ENCODE results near the gene ZNF334.

Gene ZNF334

DNA sequence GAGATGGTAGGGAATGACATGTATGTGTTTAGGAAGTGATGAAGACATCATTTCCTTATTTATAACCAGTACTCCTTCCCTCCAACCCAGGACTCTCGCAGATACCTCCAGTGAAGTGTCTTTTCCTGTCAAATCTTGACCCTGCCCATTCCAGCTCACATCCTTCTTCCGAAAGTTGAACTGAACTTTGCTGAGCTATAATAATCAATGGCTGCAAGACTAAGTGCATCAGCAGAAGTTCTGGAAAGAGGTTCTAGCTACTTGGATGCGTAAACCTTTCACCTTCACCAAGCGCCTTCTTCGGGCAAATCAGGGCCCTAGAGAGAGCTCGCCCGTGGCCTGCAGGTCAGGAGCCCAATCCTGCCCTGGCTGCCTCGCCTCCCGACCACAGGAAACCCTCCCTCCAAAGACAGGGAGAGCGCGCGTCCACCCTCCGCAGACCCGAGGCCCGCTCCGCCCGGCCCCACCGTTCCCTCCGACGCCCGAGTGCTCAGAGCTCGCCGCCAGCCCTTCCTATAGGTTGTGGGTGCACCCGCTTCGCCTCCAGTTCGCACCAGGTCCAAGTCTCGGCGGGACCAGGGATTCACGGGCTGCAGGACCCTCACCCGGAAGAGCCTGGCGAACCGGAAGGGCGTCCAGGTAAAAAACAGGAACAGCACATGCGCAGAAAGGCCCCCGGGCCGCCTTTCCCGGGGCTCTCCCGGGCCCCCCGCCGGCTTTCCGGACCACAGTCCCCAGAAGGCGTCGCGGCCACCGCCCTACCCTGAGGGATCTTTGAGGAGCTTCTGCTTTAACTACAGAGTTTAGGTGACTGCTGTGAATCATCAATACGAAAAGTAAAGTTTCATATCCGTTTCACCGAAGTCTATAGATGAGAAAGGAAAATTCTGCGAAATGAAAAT, at the start of gene ZNF334:
Gene ZNF334, minus strand, starts transcription at position 617 of the 902 bp plus-strand sequence. CDS start 1,457 bp downstream, outside the sequence.
- H3K27me3 ChIP-seq (replicated peaks) = no peaks in the 10 kb centered on the region
- peak within 1 kb of the TSS; percentile 75 for H3K4me3 ChIP-seq (ENCODE audit: low read depth, low read length)
- no peaks in the 10 kb centered on the region for H3K36me3 ChIP-seq (replicated peaks)
- peak; percentile 0 for DNase-seq
- no peak within 1 kb of the TSS for H3K27ac ChIP-seq
- TF ChIP-seq, protein P1, sequence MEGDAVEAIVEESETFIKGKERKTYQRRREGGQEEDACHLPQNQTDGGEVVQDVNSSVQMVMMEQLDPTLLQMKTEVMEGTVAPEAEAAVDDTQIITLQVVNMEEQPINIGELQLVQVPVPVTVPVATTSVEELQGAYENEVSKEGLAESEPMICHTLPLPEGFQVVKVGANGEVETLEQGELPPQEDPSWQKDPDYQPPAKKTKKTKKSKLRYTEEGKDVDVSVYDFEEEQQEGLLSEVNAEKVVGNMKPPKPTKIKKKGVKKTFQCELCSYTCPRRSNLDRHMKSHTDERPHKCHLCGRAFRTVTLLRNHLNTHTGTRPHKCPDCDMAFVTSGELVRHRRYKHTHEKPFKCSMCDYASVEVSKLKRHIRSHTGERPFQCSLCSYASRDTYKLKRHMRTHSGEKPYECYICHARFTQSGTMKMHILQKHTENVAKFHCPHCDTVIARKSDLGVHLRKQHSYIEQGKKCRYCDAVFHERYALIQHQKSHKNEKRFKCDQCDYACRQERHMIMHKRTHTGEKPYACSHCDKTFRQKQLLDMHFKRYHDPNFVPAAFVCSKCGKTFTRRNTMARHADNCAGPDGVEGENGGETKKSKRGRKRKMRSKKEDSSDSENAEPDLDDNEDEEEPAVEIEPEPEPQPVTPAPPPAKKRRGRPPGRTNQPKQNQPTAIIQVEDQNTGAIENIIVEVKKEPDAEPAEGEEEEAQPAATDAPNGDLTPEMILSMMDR (IDR thresholded peaks at IDR 0.05; ENCODE audit: low read depth, low read length, missing control alignments) = no peak
- in situ Hi-C loops (cut with HindIII; ENCODE audit: low pct_ligation_motif_present, low sequenced_read_pairs) = no loop called here

DNA sequence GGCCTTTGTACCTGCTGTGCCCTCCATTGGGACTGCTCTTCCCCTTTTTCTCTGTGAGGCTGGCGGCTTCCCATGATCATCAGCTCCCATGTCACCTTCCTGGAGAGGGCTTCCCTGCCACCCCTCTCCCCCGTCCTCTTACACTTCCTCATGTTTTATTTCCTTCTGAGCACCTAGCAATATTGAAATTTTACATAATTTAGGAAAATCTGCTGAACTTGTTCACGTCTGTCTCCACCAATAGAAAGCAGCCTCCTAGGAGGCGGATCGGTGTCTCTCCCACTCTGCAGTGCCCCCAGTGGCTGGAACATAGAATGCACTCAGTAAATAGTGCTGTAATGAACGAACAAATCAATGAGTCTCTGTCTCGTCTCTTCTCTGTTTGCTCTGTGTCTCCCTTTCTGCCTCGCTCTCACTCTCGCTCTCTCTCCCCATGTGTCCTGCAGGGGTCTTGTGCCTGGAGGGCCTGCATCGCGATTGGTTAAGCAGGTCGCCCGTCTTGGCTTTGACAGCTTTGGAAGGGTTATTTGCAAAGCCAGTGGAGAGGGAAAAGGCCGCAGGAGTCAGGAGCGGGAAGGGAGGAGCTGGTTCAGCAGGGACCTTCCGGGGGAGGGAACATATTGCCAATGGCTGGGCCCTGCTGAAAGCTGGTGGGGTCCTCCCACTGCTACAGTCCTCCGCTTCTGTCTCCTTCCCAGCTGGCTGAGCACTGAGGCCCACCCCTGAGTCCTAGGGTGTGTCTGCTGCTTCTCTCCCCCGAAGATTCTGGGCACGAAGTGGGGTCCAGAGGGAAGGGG, 49.2 kb upstream of the ZNF334 start:
- DNase-seq = peak; percentile 62
- no peak overlapping the region for H3K27ac ChIP-seq
- H3K4me3 ChIP-seq (ENCODE audit: low read depth, low read length) = peak overlapping the region; percentile 43
- in situ Hi-C loops (cut with HindIII; ENCODE audit: low pct_ligation_motif_present, low sequenced_read_pairs) = no loop called here
- no peaks in the 10 kb centered on the region for H3K36me3 ChIP-seq (replicated peaks)
- H3K27me3 ChIP-seq (replicated peaks) = no peaks in the 10 kb centered on the region
- TF ChIP-seq, protein P1 (IDR thresholded peaks at IDR 0.05; ENCODE audit: low read depth, low read length, missing control alignments) = peak; percentile 89

DNA sequence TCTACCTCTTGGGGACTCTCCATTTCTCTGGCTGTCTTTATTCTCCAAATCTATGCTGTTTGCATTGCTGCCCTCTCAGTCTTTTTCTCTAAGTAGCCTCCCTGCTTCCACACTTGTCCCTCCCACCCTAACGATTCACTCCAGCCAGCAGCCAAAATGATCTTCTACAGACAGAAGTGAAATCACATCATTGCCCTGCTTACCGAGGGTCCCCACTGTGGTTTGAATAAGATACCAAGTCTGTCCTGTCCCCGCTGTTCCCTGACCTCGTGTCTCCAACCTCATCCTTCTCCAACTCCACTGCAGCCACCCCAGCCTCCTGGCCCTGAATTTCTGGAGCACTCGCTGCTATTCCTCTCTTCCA, 48.6 kb upstream of the ZNF334 start:
- Histone ChIP-seq H3K27me3 (replicated peaks) (no peaks in the 10 kb centered on the region), H3K27ac (no peak overlapping the region), H3K36me3 (replicated peaks) (no peaks in the 10 kb centered on the region), H3K4me3 (ENCODE audit: low read depth, low read length) (no peak overlapping the region)
- in situ Hi-C loops (cut with HindIII; ENCODE audit: low pct_ligation_motif_present, low sequenced_read_pairs) = no loop called here
- no peak for DNase-seq
- TF ChIP-seq, protein P1 (IDR thresholded peaks at IDR 0.05; ENCODE audit: low read depth, low read length, missing control alignments) = no peak

DNA sequence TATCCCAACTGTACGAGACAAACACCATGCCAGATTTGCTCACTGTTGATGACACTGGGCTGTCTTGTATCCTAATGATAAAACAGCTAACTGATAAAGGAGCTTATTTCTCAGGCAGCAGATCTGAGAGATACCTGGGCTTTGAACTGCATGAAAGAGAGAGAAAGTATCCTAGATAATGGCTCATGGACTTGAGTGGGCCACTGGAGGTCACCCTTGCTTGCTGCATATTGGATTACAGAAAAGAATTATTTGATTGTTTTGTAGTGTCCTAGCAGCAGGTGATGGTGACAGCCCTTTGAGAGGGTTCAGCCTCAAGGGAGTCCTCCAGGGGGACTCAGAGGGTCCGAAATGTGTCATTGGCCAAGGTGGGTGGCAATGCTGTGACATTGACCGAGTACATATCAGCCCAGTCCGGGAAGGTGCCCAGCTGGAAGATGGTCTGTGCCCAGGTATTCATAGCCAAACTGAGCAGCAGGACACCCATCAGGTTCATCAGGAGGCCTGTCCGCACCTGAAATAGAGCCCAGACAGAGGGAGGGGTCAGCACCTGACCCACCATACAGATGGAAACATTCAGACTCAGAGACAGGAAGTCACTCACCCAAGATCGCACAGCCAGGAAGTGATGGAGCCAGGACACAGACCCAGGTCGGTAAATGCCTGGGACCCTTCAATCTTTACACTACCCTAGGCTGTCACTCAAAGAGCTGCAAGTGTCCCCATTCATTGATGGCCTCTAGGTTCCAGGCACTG, 46.5 kb upstream of the ZNF334 start:
- no peak overlapping the region for H3K4me3 ChIP-seq (ENCODE audit: low read depth, low read length)
- in situ Hi-C loops (cut with HindIII; ENCODE audit: low pct_ligation_motif_present, low sequenced_read_pairs) = no loop called here
- H3K27ac ChIP-seq = no peak overlapping the region
- H3K27me3 ChIP-seq (replicated peaks) = no peaks in the 10 kb centered on the region
- DNase-seq = no peak
- H3K36me3 ChIP-seq (replicated peaks) = no peaks in the 10 kb centered on the region
- TF ChIP-seq, protein P1 (IDR thresholded peaks at IDR 0.05; ENCODE audit: low read depth, low read length, missing control alignments) = no peak

DNA sequence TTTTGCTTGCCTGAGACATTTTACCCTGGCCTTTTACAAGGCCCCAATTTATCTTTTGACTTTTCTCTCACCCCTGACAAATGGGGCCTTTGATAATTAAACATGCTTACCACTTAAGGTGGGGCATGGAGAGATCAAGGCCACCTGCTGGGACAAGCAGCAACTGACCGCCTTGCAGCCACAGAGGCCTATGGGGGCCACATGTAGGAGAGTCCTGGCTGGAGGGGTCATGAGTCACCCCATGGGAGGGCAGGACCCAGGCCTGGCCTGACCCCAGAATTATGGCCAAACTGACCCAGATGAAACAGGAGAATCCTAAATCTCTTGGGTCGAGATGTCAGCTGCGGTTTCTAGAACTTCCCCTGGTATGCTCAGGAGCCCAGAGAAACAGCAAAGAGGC, 45.6 kb upstream of the ZNF334 start:
- in situ Hi-C loops (cut with HindIII; ENCODE audit: low pct_ligation_motif_present, low sequenced_read_pairs) = no loop called here
- no peaks in the 10 kb centered on the region for H3K27me3 ChIP-seq (replicated peaks)
- DNase-seq = no peak
- H3K4me3 ChIP-seq (ENCODE audit: low read depth, low read length) = no peak overlapping the region
- TF ChIP-seq, protein P1 (IDR thresholded peaks at IDR 0.05; ENCODE audit: low read depth, low read length, missing control alignments) = no peak
- no peak overlapping the region for H3K27ac ChIP-seq
- H3K36me3 ChIP-seq (replicated peaks) = no peaks in the 10 kb centered on the region
